OCI-LY3 (cell line): ENCODE measurements around the gene NCOA6.
A peak's percentile ranks its signal among the peaks of the same experiment; 100 is the strongest.

ENCODE experiments used
- H2AFZ ChIP-seq: fragments of 200-600, 300-600 bp; shearing (Covaris generic); 2 replicates; pipeline ENCODE4 v1.6.0; 2014; ENCODE audit warnings: antibody characterized with exemption, low read depth, low read length
- H3K27ac ChIP-seq: fragments of 200-600, 300-600 bp; sonication (generic); 2 replicates; pipeline ENCODE4 v1.5.1; 2014; ENCODE audit warnings: mild to moderate bottlenecking, low read length, moderate library complexity, mixed read lengths
- H3K27me3 ChIP-seq: fragments of 200-600, 300-600 bp; sonication (generic); 2 replicates; pipeline ENCODE4 v1.6.1; 2014; ENCODE audit warnings: low read depth, low read length, mixed read lengths
- H3K36me3 ChIP-seq: fragments of 200-600, 300-600 bp; sonication (generic); replicated peaks from 2 replicates; pipeline ENCODE3; 2014; ENCODE audit warnings: low read depth, low read length, mixed read lengths
- H3K4me1 ChIP-seq: fragments of 300-600, 200-600 bp; sonication (generic); 2 replicates; pipeline ENCODE4 v1.6.1; 2014; ENCODE audit warnings: low read length, mixed read lengths
- H3K4me2 ChIP-seq: fragments of 200-600, 300-600 bp; sonication (generic); 2 replicates; pipeline ENCODE4 v1.6.1; 2014; ENCODE audit warnings: low read length, mixed read lengths
- H3K4me3 ChIP-seq: fragments of 300-600, 200-600 bp; sonication (generic); 2 replicates; pipeline ENCODE4 v1.5.1; 2014; ENCODE audit warnings: antibody characterized with exemption, mild to moderate bottlenecking, low read length, moderate library complexity
- H3K79me2 ChIP-seq: fragments of 300-600, 200-600 bp; shearing (Covaris generic); 2 replicates; pipeline ENCODE4 v1.6.1; 2014; ENCODE audit warnings: mild to moderate bottlenecking, low read length, mixed read lengths
- H3K9ac ChIP-seq: fragments of 300-600, 200-600 bp; shearing (Covaris generic); 2 replicates; pipeline ENCODE4 v1.6.0; 2014; ENCODE audit warnings: mild to moderate bottlenecking, low read length, moderate library complexity
- H3K9me3 ChIP-seq: fragments of 200-600, 300-600 bp; shearing (Covaris generic); 2 replicates; pipeline ENCODE4 v1.6.1; 2014; ENCODE audit warnings: low read length, mixed read lengths; ENCODE audit not compliant: insufficient read depth
- H4K20me1 ChIP-seq: fragments of 200-600, 300-600 bp; sonication (generic); 2 replicates; pipeline ENCODE4 v1.6.1; 2016; ENCODE audit warnings: low read length, mixed read lengths; ENCODE audit not compliant: insufficient read depth
- CTCF ChIP-seq: fragments of 200-600, 300-600 bp; sonication (generic); IDR thresholded peaks from 2 replicates; pipeline ENCODE4 v1.5.1; 2014; ENCODE audit warnings: antibody characterized with exemption, low read length, low read depth
- EZH2phosphoT487 ChIP-seq: fragments of 200-600 bp; shearing (Covaris generic); IDR thresholded peaks from 2 replicates; pipeline ENCODE4 v1.6.1; 2018; ENCODE audit warnings: antibody characterized with exemption, mixed run types, low read depth

Gene NCOA6

GRCh38 chr20:34831936-34832335 is 6.5 kb upstream of the NCOA6 start:
- no peaks in the 10 kb centered on the region for H3K79me2 ChIP-seq
- no peaks in the 10 kb centered on the region for H3K4me1 ChIP-seq
- H2AFZ ChIP-seq: no peak overlapping the region
- no peak overlapping the region for H3K27ac ChIP-seq
- no peaks in the 10 kb centered on the region for H3K9me3 ChIP-seq
- no peaks in the 10 kb centered on the region for H3K36me3 ChIP-seq
- no peak overlapping the region for H3K4me2 ChIP-seq
- no peak overlapping the region for H3K4me3 ChIP-seq
- no peak overlapping the region for H3K9ac ChIP-seq
- peaks cover 38% of the 10 kb centered on the region for H3K27me3 ChIP-seq
- H4K20me1 ChIP-seq: no peaks in the 10 kb centered on the region
- no peak for TF ChIP-seq EZH2phosphoT487
- no peak for TF ChIP-seq CTCF

- Histone ChIP-seq H3K4me3 (no peak overlapping the region), H3K9me3 (no peaks in the 10 kb centered on the region), H3K9ac (no peak overlapping the region), H3K27ac (no peak overlapping the region), H3K4me1 (peaks cover 7% of the 10 kb centered on the region), H3K36me3 (no peaks in the 10 kb centered on the region), H2AFZ (no peak overlapping the region), H3K79me2 (peaks cover 12% of the 10 kb centered on the region), H3K4me2 (no peak overlapping the region), H3K27me3 (peaks cover 35% of the 10 kb centered on the region), H4K20me1 (peaks cover 1% of the 10 kb centered on the region)
- TF ChIP-seq CTCF: no peak
- TF ChIP-seq EZH2phosphoT487: no peak
Measured at GRCh38 chr20:34829191-34829590, 3.7 kb upstream of the NCOA6 start.

GRCh38 chr20:34824806-34825529 is 483 bp downstream of the NCOA6 start:
- H3K27me3 ChIP-seq: peaks cover 6% of the 10 kb centered on the region
- peaks cover 12% of the 10 kb centered on the region for H3K4me1 ChIP-seq
- peak; percentile 33 for TF ChIP-seq CTCF
- TF ChIP-seq EZH2phosphoT487: no peak
- H3K4me2 ChIP-seq: peak overlapping the region; percentile 81
- peaks cover 6% of the 10 kb centered on the region for H3K36me3 ChIP-seq
- peak overlapping the region; percentile 95 for H3K9ac ChIP-seq
- H4K20me1 ChIP-seq: peaks cover 35% of the 10 kb centered on the region
- H2AFZ ChIP-seq: peak overlapping the region; percentile 57
- peak overlapping the region; percentile 81 for H3K4me3 ChIP-seq
- H3K9me3 ChIP-seq: no peaks in the 10 kb centered on the region
- peaks cover 51% of the 10 kb centered on the region for H3K79me2 ChIP-seq
- peak overlapping the region; percentile 65 for H3K27ac ChIP-seq

- H3K9ac ChIP-seq: peak overlapping the region; percentile 95
- H2AFZ ChIP-seq: 0 out of 2 replicates have a peak overlapping the region, but pooled peaks have one; percentile 57
- peak overlapping the region; percentile 81 for H3K4me2 ChIP-seq
- no peak for TF ChIP-seq EZH2phosphoT487
- peak overlapping the region; percentile 81 for H3K4me3 ChIP-seq
- H4K20me1 ChIP-seq: peaks cover 40% of the 10 kb centered on the region
- H3K27me3 ChIP-seq: peaks cover 4% of the 10 kb centered on the region; the same call in 1 of the 2 replicates
- no peaks in the 10 kb centered on the region for H3K9me3 ChIP-seq
- peaks cover 57% of the 10 kb centered on the region for H3K79me2 ChIP-seq
- H3K4me1 ChIP-seq: peaks cover 12% of the 10 kb centered on the region
- peaks cover 6% of the 10 kb centered on the region for H3K36me3 ChIP-seq
- peak overlapping the region; percentile 65 for H3K27ac ChIP-seq
Measured at GRCh38 chr20:34824452-34824805, 1.0 kb downstream of the NCOA6 start.
